NK-92 (cell line): ENCODE data around the gene HSD11B1L.
"Not testable (repeated sequence)": the region's sequence is repeated elsewhere in the genome, so short reads cannot be mapped to it uniquely, and the experiment has no call there.

Experiments
- DNase-seq: peaks from one replicate; lab custom pipeline; 2025; ENCODE audit not compliant: unreplicated experiment; lab: John Stamatoyannopoulos, UW

The HSD11B1L gene

GRCh38 chr19:5697890-5698634 is 17.2 kb downstream of the HSD11B1L start:
- no peak for DNase-seq

DNA sequence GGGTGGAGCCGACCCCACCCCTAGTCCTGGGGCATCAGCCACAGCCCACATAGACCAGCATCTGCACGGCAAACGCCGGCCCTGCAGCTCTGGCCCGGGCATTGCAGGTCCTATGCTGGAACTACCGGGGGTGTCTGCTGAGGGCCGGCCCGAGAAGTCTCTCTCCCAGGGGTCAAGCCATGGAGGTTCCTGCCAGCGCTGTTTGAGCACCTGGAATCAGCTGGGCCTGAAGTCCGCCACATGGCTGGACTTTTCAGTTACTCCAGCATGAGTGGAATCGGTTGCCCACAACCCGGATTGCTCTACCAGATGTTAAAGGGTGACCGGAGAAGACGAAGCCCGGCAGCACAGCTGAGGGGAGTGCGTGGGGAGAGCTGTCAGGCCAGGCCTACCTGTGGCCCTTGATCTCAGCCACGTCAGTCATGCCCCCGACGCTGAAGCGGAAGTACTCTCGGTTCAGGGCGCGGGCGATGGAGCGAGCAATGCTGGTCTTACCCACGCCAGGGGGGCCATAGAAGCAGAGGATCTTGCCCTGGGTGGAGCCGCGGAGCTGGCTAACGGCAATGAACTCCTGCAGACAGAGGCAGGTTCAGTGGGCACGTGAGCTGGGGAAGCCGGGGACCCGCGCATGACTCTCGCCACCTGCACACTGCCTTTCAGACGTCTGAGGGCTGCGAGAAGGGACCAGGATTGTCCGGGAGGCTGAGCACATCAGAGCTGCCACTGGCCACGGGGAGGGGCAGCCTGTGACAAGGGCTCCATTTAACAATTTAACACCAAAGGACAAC is 18.0 kb downstream of the HSD11B1L start:
- no peak for DNase-seq

- DNase-seq = no peak
These were observed 19.7 kb downstream of the HSD11B1L start for GRCh38 chr19:5700455-5701092.

DNA sequence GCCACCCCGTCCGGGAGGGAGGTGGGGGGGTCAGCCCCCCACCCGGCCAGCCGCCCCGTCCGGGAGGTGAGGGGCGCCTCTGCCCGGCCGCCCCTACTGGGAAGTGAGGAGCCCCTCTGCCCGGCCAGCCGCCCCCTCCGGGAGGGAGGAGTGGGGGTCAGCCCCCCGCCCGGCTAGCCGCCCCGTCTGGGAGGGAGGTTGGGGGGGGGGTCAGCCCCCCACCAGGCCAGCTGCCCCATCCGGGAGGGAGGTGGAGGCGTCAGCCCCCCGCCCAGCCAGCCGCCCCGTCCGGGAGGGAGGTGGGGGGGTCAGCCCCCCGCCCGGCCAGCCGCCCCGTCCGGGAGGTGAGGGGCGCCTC is 21.2 kb downstream of the HSD11B1L start:
- not testable (repeated sequence) for DNase-seq

DNA sequence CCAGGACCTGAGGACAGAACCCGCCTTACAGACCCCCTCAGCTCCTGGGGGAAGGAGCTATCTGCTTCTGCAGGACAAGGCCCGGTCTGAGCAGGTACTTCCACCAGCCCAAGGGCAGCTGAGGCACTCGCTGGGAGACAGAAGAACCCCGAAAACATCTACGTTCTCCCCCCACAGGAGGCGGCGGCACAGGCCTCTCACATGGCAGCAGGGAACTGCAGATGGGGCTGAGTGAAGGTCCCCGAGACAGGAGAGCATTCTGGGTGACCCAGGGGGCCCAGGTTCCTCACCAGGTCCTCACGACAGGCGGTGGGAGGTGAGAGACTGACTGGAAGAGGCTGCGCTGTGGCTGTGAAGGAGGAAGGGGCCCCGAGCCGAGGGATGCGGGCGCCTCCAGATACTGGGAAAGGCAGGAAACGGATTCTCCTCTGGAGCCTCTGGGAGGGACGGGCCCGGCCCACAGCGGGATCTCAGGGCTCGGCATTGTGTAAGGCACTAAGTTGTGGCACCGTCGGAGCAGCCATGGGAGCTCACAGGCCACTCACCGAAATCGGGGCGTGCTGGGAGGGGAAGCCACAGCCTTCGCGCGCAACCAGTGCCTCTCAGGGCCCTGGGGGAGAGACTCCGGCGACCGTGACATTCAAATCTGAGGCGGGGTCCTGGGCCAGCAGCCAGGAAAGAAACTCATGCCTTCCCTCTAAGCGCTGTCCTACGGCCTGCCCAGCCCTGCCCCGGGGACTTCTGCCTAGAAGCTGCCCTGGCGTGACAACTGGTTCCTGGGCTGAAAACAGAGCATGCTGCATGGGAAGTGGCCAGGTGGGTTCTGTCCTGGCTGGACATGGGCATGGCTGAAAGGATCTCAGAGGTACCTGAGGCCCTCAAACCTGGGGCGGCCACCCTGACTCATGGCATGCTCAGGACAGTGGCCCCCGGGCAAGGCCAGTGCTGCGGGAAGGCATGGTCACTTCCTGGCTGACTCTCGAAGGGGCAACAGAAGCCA is 23.3 kb downstream of the HSD11B1L start:
- no peak for DNase-seq

- no peak for DNase-seq
These were observed 24.7 kb downstream of the HSD11B1L start for GRCh38 chr19:5705552-5705951.

- DNase-seq = no peak
These were observed 26.2 kb downstream of the HSD11B1L start for GRCh38 chr19:5706876-5707573.

DNA sequence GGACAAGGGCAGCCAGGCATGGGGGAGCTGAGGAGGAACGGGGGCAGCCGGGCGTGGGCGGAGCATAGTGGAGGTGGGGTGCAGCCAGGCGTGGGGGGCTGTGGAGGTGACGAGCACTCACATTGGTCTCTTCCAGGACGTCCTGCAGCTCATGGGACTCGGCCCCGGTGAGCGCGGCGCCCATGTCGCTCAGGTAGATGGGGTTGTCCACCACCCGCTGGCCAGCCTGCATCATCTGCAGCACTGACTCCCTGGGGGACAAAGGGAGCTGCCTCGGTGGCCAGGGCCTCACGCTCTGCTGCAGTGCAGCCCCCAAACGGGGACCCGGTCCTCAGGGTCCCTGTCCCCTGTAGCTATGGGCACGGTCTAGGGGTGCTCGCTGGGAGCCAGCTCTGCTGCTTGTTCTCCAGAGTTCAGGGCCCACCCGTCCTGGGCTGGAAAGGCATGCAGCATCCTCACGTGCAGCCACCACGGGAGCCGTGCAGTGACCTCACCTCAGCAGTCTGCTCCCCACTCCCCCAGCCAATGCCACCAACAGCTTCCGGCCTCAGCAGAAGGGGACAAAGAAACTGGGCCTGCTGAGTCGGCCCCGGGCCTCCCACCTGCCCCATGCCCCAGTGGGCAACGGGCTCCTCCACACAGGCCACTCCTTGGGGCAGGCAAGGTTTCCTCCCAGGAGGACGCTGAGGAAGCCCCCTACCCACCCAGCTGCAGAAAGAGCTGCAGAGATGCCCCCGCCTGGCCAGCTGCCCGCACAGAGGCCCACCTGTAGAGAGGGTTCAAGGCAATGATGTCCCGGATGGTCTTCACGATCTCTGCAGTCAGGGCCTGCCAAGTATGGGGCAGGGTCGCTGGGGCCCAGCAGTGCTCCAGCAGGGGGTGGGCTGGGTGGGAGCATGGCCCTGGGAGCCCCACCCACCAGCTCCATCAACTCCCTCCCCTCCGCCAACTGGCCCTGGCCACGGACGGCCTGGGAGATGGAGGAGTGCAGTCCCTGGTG is 27.0 kb downstream of the HSD11B1L start:
- no peak for DNase-seq

GRCh38 chr19:5711025-5711424 is 30.2 kb downstream of the HSD11B1L start:
- no peak for DNase-seq

GRCh38 chr19:5711713-5712161 is 30.9 kb downstream of the HSD11B1L start:
- DNase-seq = no peak

GRCh38 chr19:5713228-5713627 is 32.4 kb downstream of the HSD11B1L start:
- no peak for DNase-seq

GRCh38 chr19:5714816-5715215 is 34.0 kb downstream of the HSD11B1L start:
- no peak for DNase-seq

DNA sequence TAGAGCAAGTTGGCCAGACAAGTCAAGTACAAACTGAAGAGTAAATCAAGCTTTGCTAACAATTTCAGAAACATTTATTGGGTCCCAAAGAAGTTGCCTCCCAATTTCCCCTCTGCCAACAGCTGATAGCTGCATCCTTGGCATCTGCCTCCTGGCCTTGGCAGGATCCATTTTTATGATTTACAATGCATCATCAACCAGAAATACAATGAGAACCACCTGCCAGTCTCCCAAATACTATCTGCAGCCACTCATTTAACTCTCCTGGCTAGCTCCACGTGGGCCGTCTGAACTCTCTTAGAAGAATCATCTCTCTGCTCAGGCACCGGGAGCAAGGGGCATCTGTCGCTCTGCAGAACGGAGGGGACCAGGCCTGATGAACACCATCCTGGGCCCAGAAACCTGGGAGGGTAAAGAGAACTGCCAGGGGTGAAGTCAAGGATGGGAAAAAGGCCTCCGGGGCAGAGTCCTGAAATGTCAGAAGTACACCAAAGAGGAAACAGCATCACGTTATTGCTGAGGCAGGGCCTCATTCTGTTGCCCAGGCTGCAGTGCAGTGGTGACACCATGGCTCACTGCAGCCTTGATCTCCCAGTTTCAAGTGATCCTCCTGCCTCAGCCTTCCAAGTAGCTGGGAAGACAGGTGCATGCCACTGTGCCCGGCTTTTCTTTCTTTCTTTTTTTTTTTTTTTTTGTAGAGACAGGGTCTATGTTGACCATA is 36.5 kb downstream of the HSD11B1L start:
- no peak for DNase-seq

DNA sequence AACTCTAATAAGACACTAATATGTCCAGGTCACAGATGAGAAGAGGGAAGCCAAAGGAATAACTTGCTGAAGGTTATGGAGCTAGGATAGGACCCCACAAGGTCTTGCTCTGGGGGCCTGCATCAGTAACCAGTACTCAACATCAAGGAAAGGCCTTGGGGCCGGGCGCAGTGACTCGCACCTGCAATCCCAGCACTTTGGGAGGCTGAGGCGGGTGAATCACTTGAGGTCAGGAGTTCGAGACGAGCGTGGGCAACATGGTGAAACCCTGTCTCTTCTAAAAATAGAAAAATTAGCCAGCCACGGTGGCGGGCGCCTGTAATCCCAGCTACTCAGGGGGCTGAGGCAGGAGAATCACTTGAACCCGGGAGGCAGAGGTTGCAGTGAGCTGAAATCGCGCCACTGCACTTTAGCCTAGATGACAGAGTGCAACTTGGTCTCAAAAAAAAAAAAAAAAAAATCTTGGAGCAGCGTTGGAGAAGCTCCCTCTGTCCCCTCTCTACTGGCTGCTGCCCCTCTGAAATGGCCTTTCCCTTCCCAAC is 37.3 kb downstream of the HSD11B1L start:
- DNase-seq = no peak

DNA sequence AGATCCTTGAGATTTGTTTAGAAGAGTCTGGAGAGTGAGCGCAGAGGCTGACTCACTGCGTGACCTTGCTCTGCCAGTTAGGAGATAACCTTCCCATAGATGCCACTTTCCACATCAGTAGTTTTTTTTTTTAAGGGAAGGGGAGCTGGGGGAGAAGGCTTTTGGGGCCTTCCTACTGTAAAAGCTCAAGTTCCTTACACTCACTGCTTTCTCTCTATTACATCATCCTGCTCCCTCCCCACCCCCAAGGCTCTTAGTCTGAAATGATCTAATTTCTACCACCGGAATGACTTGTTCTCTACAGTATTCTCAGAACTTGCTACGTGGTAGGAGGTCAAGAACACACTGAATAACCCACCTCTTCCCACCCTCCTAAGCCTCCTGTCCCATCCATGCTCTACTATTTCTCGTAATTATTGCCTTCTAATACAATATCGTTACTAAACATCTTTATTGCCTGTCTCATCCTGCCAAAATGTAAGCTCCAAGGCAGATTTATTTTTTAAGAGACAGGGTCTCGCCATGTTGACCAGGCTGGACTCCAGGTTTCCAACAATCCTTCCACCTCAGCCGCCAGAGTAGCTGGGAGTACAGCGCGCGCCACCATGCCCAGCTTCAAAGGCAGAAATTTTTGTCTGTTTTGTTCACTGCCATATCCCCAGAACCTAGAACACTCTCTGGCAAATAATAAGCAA is 37.9 kb downstream of the HSD11B1L start:
- DNase-seq = no peak

DNA sequence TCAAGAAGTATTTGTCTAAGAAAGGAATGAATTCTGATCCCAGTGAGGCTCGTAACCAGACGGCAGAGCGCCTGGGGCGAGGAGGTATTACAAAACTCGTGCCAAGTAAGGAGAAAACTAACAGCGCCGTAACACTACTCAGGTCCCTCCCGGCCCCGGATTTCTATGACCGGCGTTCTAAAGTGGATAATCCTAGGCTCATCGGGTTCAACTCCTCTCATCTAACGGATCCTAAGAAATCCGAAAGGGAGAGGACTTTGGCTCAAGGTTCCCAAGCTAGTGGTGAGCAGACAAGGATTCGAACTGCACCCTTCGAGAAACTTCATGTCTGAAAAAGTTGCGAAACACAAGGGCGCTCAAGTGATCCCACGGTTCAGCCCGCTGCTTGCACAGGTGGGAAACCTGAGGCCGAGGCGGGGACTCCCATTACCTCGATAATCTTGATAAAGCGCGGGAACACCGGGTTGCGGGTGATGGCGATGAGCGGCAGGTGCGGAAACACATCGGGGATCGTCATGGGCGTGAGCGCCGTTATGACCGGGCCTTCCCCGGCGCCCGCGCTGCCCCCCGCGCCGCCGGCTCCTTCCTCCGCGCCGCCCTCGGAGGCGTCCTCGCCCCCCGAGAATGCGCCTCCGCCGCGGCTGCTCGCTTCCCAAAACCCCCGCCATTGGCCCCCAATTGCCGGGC is 38.6 kb downstream of the HSD11B1L start:
- DNase-seq = no peak
